Choroid plexus epithelial cell (primary cell): Measurements from ENCODE around the gene INSR.
"Not testable (repeated sequence)": the region's sequence is repeated elsewhere in the genome, so short reads cannot be mapped to it uniquely, and the experiment has no call there.

Experiments
- DNase-seq: peaks from one replicate; pipeline ENCODE4 v3.0.0-alpha.2; 2010; ENCODE audit warnings: low read depth
- H3K4me3 ChIP-seq: 2 replicates; pipeline ENCODE4 v1.5.1; 2011; ENCODE audit warnings: low read depth, mild to moderate bottlenecking, control low read depth, low read length, moderate library complexity
- CTCF ChIP-seq: conservative IDR thresholded peaks from 2 replicates; pipeline ENCODE4 v1.5.1; 2011; ENCODE audit warnings: low read depth, mild to moderate bottlenecking, control low read depth, inconsistent platforms, low read length, moderate library complexity

INSR gene

GRCh38 chr19:7216373-7216902 is 77.8 kb downstream of the INSR start:
- DNase-seq = no peak
- TF ChIP-seq CTCF = no peak
- H3K4me3 ChIP-seq = no peak overlapping the region

GRCh38 chr19:7215176-7215575 is 79.0 kb downstream of the INSR start:
- no peak for DNase-seq
- no peak for TF ChIP-seq CTCF
- no peak overlapping the region for H3K4me3 ChIP-seq

- DNase-seq = peak; percentile 16
- no peak overlapping the region for H3K4me3 ChIP-seq
- TF ChIP-seq CTCF = no peak
Observed at GRCh38 chr19:7214324-7215089, 79.7 kb downstream of the INSR start.

- no peak for DNase-seq
- TF ChIP-seq CTCF = no peak
- no peak overlapping the region for H3K4me3 ChIP-seq
Observed at GRCh38 chr19:7213628-7214323, 80.4 kb downstream of the INSR start.

- peak; percentile 78 for DNase-seq
- no peak for TF ChIP-seq CTCF
Observed at GRCh38 chr19:7211191-7211951, 82.8 kb downstream of the INSR start.

GRCh38 chr19:7210359-7210758 is 83.9 kb downstream of the INSR start:
- TF ChIP-seq CTCF = no peak
- no peak for DNase-seq
- no peak overlapping the region for H3K4me3 ChIP-seq

More at GRCh38 chr19:7211191-7211951, 82.8 kb downstream of the INSR start:
- H3K4me3 ChIP-seq = no peak overlapping the region

GRCh38 chr19:7209597-7210325 is 84.5 kb downstream of the INSR start:
- not testable (repeated sequence) for H3K4me3 ChIP-seq, DNase-seq

- not testable (repeated sequence) for DNase-seq
Observed at GRCh38 chr19:7209036-7209435, 85.2 kb downstream of the INSR start.

More at GRCh38 chr19:7209036-7209435, 85.2 kb downstream of the INSR start:
- not testable (repeated sequence) for H3K4me3 ChIP-seq
